Activated CD8-positive, alpha-beta T cell treated with anti-CD3 and anti-CD28 coated beads for 36 hours (primary cell): ENCODE results near the gene PPOX. TPM values are rescaled to one million over a fixed set of nuclear protein-coding genes. Genes with fewer than 3 reads are reported as not detected.

Experiments
- ATAC-seq: fragments of 200-7000 bp; cut with Tn5 transposase; one replicate; pipeline ENCODE4 v1.10.0; 2021; ENCODE audit warnings: mild to moderate bottlenecking, moderate library complexity
- CTCF ChIA-PET: fragments of 350-600 bp; sonication (Branson Sonifier 250); formaldehyde crosslinking; loops from one replicate; lab custom pipeline; 2021; ENCODE audit warnings: antibody characterized with exemption; lab: Charles Lee
- POLR2A ChIA-PET: fragments of 350-600 bp; sonication (Branson Sonifier 250); formaldehyde crosslinking; loops from one replicate; lab custom pipeline; 2021; ENCODE audit warnings: antibody characterized with exemption; lab: Charles Lee
- DNase-seq: peaks from one replicate; pipeline ENCODE4 v3.0.0-alpha.2; 2020
- H3K27ac Mint-ChIP-seq: one replicate; pipeline ENCODE4 v1.8.0; 2021; ENCODE audit warnings: mild to moderate bottlenecking, mixed read lengths
- H3K27me3 Mint-ChIP-seq: one replicate; pipeline ENCODE4 v1.8.0; 2021; ENCODE audit warnings: mixed read lengths
- H3K36me3 Mint-ChIP-seq: one replicate; pipeline ENCODE4 v1.8.0; 2021; ENCODE audit warnings: low read depth, mixed read lengths
- H3K4me1 Mint-ChIP-seq: one replicate; pipeline ENCODE4 v1.8.0; 2021; ENCODE audit warnings: low read depth, mixed read lengths
- H3K4me3 Mint-ChIP-seq: one replicate; pipeline ENCODE4 v1.8.0; 2021; ENCODE audit warnings: mild to moderate bottlenecking, moderate library complexity, mixed read lengths
- H3K9me3 Mint-ChIP-seq: one replicate; pipeline ENCODE4 v1.8.0; 2021; ENCODE audit warnings: mixed read lengths
- CTCF ChIP-seq: fragments of 200-600 bp; IDR thresholded peaks from one replicate; pipeline ENCODE4 v1.8.0; 2022; ENCODE audit warnings: antibody characterized with exemption, mild to moderate bottlenecking
- intact Hi-C: fragments of 100-400 bp; cut with micrococcal nuclease; formaldehyde crosslinking; loops from one replicate; pipeline ENCODE4 v1.10.0; 2022
- total RNA-seq, 2 experiments: library from RNA; stranded (reverse); gene quantifications; one replicate each; pipeline ENCODE4 v1.2.3, GENCODE V29; 2021

PPOX gene
- total RNA-seq, 2 experiments from 2014 or later: 24.4 to 24.9 TPM

- POLR2A ChIA-PET: interaction anchor here (1.2 to 6.3 kb wide), 2 partner anchors 23 kb away, joined by 3 to 82 read pairs; partner anchors contain the start of genes APOA2 and TOMM40L
- Mint-ChIP-seq H3K9me3 (no peaks in the 10 kb centered on the region), H3K4me3 (peak overlapping the region; percentile 89), H3K4me1 (peaks cover 51% of the 10 kb centered on the region), H3K27ac (peak overlapping the region; percentile 96), H3K27me3 (no peaks in the 10 kb centered on the region), H3K36me3 (peaks cover 17% of the 10 kb centered on the region)
- TF ChIP-seq CTCF: no peak
- DNase-seq (no peak), ATAC-seq (no peak)
- CTCF ChIA-PET: interaction anchor here (0.7 to 18.7 kb wide), 4 partner anchors 9 to 23 kb away, joined by 3 to 306 read pairs (median 4); partner anchors contain the start of genes APOA2 and TOMM40L
- intact Hi-C loops: loop anchor here (10.0 kb wide), 1 partner anchor 105 kb away; the partner anchor contains the start of gene MPZ
These were observed 33.4 kb downstream of the PPOX start for GRCh38 chr1:161199506-161200139.

GRCh38 chr1:161200421-161200991, 34.3 kb downstream of the PPOX start:
- no peak for TF ChIP-seq CTCF
- H3K9me3 Mint-ChIP-seq: no peaks in the 10 kb centered on the region
- DNase-seq (peak; percentile 43), ATAC-seq (peak; percentile 43)
- ChIA-PET POLR2A (interaction anchor here (1.0 to 6.3 kb wide), 6 partner anchors 8 to 30 kb away, joined by 3 to 82 read pairs (median 12); partner anchors contain the start of genes APOA2, FCER1G and TOMM40L), CTCF (interaction anchor here (1.4 to 18.7 kb wide), 3 partner anchors 8 to 182 kb away, joined by 6 to 306 read pairs (median 76); partner anchors contain the start of genes APOA2 and TOMM40L)
- peaks cover 24% of the 10 kb centered on the region for H3K36me3 Mint-ChIP-seq
- H3K27me3 Mint-ChIP-seq: no peaks in the 10 kb centered on the region
- intact Hi-C loops: no loop called here
- H3K4me1 Mint-ChIP-seq: peaks cover 50% of the 10 kb centered on the region
- H3K27ac Mint-ChIP-seq: peak overlapping the region; percentile 96
- H3K4me3 Mint-ChIP-seq: peak overlapping the region; percentile 89

- Mint-ChIP-seq H3K4me3 (peak overlapping the region; percentile 89), H3K27me3 (no peaks in the 10 kb centered on the region), H3K9me3 (no peaks in the 10 kb centered on the region), H3K4me1 (peaks cover 50% of the 10 kb centered on the region), H3K27ac (peak overlapping the region; percentile 96), H3K36me3 (peaks cover 30% of the 10 kb centered on the region)
- TF ChIP-seq CTCF: no peak
- DNase-seq (no peak), ATAC-seq (no peak)
- POLR2A ChIA-PET: interaction anchor here (0.8 to 6.3 kb wide), 21 partner anchors 9 to 190 kb away, joined by 3 to 82 read pairs (median 5); partner anchors contain the start of genes APOA2, B4GALT3, FCER1G and TOMM40L
- intact Hi-C loops: no loop called here
- CTCF ChIA-PET: interaction anchor here (0.6 to 18.7 kb wide), 9 partner anchors 9 to 181 kb away, joined by 3 to 306 read pairs (median 8); partner anchors contain the start of genes APOA2, PPOX and TOMM40L
These were observed 35.0 kb downstream of the PPOX start for GRCh38 chr1:161200992-161201835.

GRCh38 chr1:161201836-161202712, 35.8 kb downstream of the PPOX start, which contains the start of gene NDUFS2:
NDUFS2 (plus strand) TSS chr1:161202367; CDS start chr1:161202386, 19 bp downstream.
- DNase-seq (peak; percentile 99), ATAC-seq (peak; percentile 97)
- peak within 1 kb of the TSS; percentile 96 for H3K27ac Mint-ChIP-seq
- ChIA-PET POLR2A (interaction anchor here (0.7 to 6.3 kb wide), 22 partner anchors 9 to 189 kb away, joined by 3 to 82 read pairs (median 5); partner anchors contain the start of genes APOA2, B4GALT3, FCER1G and TOMM40L), CTCF (interaction anchor here (0.6 to 18.7 kb wide), 11 partner anchors 9 to 181 kb away, joined by 3 to 306 read pairs (median 8); partner anchors contain the start of genes APOA2, PPOX and TOMM40L)
- no peaks in the 10 kb centered on the region for H3K9me3 Mint-ChIP-seq
- H3K27me3 Mint-ChIP-seq: no peaks in the 10 kb centered on the region
- H3K4me1 Mint-ChIP-seq: peaks cover 57% of the 10 kb centered on the region
- TF ChIP-seq CTCF: no peak
- intact Hi-C loops: no loop called here
- peak within 1 kb of the TSS; percentile 89 for H3K4me3 Mint-ChIP-seq
- H3K36me3 Mint-ChIP-seq: peaks cover 34% of the 10 kb centered on the region
